Colonic mucosa (tissue), 4 donors: ENCODE measurements around the gene NOVA2. TPM values are rescaled to one million over a fixed set of nuclear protein-coding genes. Genes with fewer than 3 reads are reported as not detected.
"Not testable (repeated sequence)": the region's sequence is repeated elsewhere in the genome, so short reads cannot be mapped to it uniquely, and the experiment has no call there.

ENCODE experiments used
- DNase-seq: peaks from one replicate; pipeline ENCODE4 v3.0.0-alpha.2; 2020
- H3K27ac ChIP-seq: fragments of 200-600 bp; one replicate; pipeline ENCODE4 v1.8.0; 2021
- H3K27me3 ChIP-seq: fragments of 200-600 bp; one replicate; pipeline ENCODE4 v1.8.0; 2021
- H3K36me3 ChIP-seq: fragments of 200-600 bp; one replicate; pipeline ENCODE4 v1.8.0; 2021
- H3K4me1 ChIP-seq: fragments of 200-600 bp; one replicate; pipeline ENCODE4 v1.8.0; 2021; ENCODE audit warnings: mild to moderate bottlenecking
- H3K4me3 ChIP-seq: fragments of 200-600 bp; one replicate; pipeline ENCODE4 v1.8.0; 2021
- H3K9ac ChIP-seq, 2 donors: one replicate each; pipeline ENCODE4 v1.7.0; 2013; ENCODE audit warnings: control low read depth in 2 of 2, low read depth in 2 of 2, low read length in 2 of 2
- H3K9me3 ChIP-seq: fragments of 200-600 bp; one replicate; pipeline ENCODE4 v1.8.0; 2021
- intact Hi-C: fragments of 100-400 bp; cut with DNase I; formaldehyde crosslinking; loops from one replicate; pipeline ENCODE4 v1.14.1; 2022
- total RNA-seq, 2 donors: library from RNA; stranded (reverse); fragmentation: NEBNext Ultra II Directional in 1 of 2; extraction: Animal tissue kit (Norgen Biotek cat#: 25700) in 1 of 2; gene quantifications; one replicate each; pipeline ENCODE4 v1.2.1, GENCODE V29; 2021
- TF ChIP-seq, protein P1 (sequence below): fragments of 200-600 bp; IDR thresholded peaks from one replicate; pipeline ENCODE4 v1.8.0; 2022; ENCODE audit warnings: antibody characterized with exemption, mild to moderate bottlenecking
- donor health status: healthy.
- donor health status: DM: no; HTN: no; CAD: no.
- donor health status: DM: no; HTN: no; CAD: no.

Gene NOVA2
- total RNA-seq, 2 donors from 2014 or later, result 0.72 to 1.1 TPM

DNA sequence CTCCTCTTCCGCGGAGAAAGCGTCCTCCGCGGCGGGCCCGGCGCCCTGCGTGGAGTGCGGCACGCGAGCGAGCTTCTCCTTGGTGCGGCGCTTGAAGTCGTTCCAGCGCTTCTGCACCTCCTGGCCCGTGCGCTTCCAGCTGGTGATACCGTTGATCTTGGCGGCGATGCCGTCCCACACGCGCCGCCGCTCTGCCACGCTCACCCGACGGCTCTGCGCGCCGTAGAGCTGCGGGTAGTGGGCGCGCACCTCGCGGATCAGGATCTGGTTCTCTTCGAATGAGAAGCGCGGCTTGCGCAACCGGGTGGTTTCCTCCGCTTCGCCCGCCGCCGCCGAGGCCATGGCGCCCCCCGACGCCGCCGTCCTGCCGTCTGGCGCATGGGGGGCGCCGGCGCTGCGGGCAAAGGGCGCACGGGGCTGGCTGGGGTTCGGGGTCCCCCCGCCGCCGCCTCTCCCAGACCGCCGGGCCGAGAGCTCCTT is 72.2 kb downstream of the NOVA2 start:
- H3K4me3 ChIP-seq, result peak overlapping the region; percentile 75
- intact Hi-C loops, result no loop called here
- peak; percentile 32 for DNase-seq
- H3K9ac ChIP-seq, result peak overlapping the region in 1 of 2 donors; percentile 83
- peaks cover 11% of the 10 kb centered on the region for H3K4me1 ChIP-seq
- no peaks in the 10 kb centered on the region for H3K36me3 ChIP-seq
- TF ChIP-seq, protein P1, sequence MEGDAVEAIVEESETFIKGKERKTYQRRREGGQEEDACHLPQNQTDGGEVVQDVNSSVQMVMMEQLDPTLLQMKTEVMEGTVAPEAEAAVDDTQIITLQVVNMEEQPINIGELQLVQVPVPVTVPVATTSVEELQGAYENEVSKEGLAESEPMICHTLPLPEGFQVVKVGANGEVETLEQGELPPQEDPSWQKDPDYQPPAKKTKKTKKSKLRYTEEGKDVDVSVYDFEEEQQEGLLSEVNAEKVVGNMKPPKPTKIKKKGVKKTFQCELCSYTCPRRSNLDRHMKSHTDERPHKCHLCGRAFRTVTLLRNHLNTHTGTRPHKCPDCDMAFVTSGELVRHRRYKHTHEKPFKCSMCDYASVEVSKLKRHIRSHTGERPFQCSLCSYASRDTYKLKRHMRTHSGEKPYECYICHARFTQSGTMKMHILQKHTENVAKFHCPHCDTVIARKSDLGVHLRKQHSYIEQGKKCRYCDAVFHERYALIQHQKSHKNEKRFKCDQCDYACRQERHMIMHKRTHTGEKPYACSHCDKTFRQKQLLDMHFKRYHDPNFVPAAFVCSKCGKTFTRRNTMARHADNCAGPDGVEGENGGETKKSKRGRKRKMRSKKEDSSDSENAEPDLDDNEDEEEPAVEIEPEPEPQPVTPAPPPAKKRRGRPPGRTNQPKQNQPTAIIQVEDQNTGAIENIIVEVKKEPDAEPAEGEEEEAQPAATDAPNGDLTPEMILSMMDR, result no peak
- H3K27me3 ChIP-seq, result no peaks in the 10 kb centered on the region
- no peaks in the 10 kb centered on the region for H3K9me3 ChIP-seq
- no peak overlapping the region for H3K27ac ChIP-seq

DNA sequence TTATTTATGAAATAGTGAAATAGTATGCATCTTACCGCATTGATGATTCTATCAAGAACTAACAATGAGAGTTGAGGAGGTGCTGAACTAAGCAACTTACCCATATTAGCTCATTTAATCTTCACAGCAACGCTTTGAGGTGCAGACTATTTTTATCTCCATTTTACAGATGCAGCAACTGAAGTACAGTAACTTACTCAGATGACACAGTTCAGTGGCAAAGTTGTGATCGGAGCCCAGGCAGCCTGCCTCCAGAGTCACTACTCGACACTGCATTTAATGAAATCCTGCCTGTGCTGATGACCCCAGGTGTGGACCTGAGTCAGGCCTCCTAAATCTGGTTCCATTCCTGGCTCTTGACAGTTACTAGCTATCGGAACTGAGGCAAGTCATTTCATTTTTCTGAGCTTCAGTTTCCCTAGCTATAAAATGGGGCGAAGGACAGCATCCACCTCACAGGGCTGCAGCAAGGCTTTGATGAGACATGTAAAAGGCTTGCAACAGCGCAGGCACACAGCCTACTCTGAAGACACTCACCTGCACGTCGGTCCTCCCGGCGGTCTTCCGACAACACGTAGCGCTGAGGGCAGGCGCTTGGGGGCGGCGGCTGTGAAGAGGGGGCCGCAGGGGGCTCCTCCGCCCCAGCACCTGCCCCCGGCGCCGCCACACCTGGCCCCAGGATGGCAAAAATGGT is 72.8 kb downstream of the NOVA2 start:
- H3K36me3 ChIP-seq, result no peaks in the 10 kb centered on the region
- no peak overlapping the region for H3K27ac ChIP-seq
- intact Hi-C loops, result no loop called here
- H3K9ac ChIP-seq, result peak overlapping the region in 1 of 2 donors; percentile 83
- TF ChIP-seq, protein P1, result no peak
- H3K9me3 ChIP-seq, result no peaks in the 10 kb centered on the region
- H3K27me3 ChIP-seq, result no peaks in the 10 kb centered on the region
- no peak for DNase-seq
- H3K4me1 ChIP-seq, result peaks cover 11% of the 10 kb centered on the region
- H3K4me3 ChIP-seq, result peak overlapping the region; percentile 75

DNA sequence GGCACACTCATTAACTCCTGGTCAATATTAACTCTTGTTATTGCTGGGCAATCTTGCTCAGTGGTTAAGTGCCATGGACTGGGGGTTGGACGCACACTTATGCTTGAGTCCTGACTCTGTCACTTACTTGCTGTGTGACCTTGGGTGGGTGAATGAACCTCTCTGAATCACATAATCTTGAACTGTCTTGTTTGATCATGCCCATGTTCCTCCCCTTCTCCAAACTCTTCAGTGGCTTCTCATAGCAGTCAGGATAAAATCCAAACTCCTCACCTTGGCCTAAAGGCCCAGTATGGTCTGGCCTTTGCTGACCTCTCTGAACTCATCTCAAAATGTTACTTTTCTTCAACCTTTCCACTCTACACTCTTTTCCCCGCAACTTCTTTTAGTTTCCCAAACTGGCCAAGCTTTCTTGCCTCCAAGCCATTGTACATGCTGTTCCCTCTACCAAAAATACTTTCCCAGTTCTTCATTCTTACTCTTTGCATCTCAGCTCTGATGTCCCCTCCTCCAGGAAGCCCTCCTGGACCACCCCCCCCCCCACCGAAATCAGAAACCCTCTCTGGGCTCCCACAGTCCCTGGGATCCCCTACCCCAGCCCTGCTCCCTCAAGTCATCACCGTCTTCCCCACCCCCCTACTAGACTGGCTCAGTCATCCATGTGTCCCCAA is 73.6 kb downstream of the NOVA2 start:
- Histone ChIP-seq H3K4me1 (peaks cover 11% of the 10 kb centered on the region), H3K9ac (no peak overlapping the region), H3K9me3 (no peaks in the 10 kb centered on the region), H3K27me3 (no peaks in the 10 kb centered on the region), H3K4me3 (no peak overlapping the region), H3K36me3 (no peaks in the 10 kb centered on the region), H3K27ac (no peak overlapping the region)
- no peak for DNase-seq
- TF ChIP-seq, protein P1, result no peak
- intact Hi-C loops, result no loop called here

DNA sequence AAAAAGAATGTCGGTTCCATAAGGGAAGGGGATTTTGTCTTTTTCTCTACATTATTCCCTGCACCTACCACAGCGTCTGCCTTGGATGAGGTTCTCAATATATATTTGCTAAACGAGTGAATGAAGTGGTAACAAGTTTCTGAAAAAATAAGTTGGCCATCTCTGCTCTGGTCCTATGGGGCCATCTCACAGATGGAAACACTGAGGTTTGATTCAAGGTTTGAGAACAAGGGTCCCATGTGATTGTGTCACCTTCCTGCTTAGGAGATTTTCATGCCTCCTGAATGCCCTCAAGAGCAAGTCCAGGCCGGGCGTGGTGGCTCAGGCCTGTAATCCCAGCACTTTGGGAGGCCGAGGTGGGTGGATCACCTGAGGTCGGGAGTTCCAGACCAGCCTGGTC is 74.4 kb downstream of the NOVA2 start:
- H3K4me1 ChIP-seq, result peaks cover 11% of the 10 kb centered on the region
- intact Hi-C loops, result no loop called here
- H3K27me3 ChIP-seq, result no peaks in the 10 kb centered on the region
- H3K36me3 ChIP-seq, result no peaks in the 10 kb centered on the region
- no peaks in the 10 kb centered on the region for H3K9me3 ChIP-seq
- no peak overlapping the region for H3K27ac ChIP-seq
- DNase-seq, result no peak
- H3K4me3 ChIP-seq, result no peak overlapping the region
- no peak overlapping the region for H3K9ac ChIP-seq
- TF ChIP-seq, protein P1, result no peak

DNA sequence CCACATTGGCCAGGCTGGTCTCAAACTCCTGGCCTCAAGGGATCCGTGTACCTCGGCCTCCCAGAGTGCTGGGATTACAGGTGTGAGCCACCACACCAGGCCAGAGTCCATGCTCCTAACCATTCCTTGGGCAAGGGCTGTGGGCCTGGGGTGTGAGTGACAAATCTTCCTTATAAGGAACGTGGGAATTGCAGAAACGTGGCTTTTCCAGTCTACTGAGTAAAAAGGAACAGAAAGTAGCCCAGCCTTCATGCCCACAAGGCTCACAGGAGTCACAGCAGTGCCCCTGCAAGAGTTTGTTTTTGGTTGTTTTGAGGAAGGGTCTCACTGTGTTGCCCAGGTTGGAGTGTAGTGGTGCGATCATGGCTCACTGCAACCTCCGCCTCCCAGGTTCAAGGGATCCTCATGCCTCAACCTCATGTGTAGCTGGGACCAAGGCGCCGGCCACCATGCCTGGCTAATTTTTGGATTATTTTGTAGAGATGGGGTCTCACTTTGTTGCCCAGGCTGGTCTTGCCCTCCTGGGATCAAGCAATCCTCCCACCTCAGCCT is 76.3 kb downstream of the NOVA2 start:
- Histone ChIP-seq H3K9ac (no peak overlapping the region), H3K27ac (no peak overlapping the region), H3K9me3 (no peaks in the 10 kb centered on the region), H3K4me1 (peaks cover 6% of the 10 kb centered on the region), H3K4me3 (no peak overlapping the region), H3K36me3 (no peaks in the 10 kb centered on the region), H3K27me3 (no peaks in the 10 kb centered on the region)
- intact Hi-C loops, result no loop called here
- TF ChIP-seq, protein P1, result no peak
- DNase-seq, result no peak

DNA sequence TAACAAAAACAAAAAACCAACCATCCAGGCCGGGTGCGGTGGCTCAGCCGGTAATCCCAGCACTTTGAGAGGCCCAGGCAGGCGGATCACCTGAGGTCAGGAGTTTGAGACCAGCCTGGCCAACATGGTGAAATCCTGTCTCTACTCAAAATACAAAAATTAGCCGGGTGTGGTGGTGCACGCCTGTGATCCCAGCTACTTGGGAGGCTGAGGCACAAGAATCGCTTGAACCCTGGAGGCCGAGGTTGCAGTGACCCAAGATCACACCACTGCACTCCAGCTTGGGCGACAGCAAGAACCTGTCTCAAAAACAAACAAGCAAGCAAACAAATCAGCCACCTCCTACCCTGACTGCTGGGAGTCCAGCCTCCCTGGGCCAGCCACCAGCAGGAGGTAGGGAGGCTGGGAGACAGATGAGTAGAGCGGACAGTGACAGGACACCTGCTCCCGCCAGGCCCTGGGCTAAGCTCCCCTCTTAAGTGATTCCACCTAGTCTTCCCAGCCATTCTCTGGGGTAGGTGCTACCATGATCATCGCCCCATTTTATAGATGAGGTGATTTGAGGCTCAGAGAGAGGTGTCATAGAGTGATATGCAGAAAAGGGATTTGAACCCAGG is 77.6 kb downstream of the NOVA2 start:
- H3K36me3 ChIP-seq, H3K27ac ChIP-seq, H3K9me3 ChIP-seq, intact Hi-C loops, H3K4me3 ChIP-seq, H3K9ac ChIP-seq, H3K27me3 ChIP-seq, DNase-seq, H3K4me1 ChIP-seq: not testable (repeated sequence)
